ENCODE measurements around the gene LRRC66.

LRRC66 gene

DNA sequence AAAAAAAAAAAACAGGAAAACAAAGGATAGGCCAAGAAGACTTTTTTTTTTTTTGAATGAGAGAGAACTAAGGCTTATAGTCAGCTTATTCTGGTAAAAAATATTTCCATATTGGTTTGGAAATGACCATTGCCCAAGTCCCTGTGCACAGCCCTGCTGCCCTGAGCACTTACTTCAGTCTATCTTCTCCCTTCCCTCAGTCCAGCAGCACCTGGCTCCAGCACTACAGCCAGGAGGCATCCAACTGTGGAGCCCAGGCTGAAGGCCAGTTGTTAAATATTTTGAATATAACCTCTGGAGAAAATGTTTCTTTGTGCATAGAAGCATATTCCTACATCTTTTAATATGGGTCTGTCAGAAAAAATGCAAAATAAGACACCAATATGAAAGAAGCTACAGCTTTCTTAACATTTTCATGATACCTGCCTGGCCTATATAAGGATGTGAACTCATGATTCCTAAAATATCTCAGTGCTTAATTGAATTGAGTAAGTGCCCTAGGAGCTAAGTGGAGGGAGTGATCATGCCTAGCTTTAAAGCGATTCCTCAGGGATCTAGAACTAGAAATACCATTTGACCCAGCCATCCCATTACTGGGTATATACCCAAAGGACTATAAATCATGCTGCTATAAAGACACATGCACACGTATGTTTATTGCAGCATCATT lies 14.4 kb downstream of the LRRC66 start:
- Histone ChIP-seq H3K4me3 (IDR thresholded peaks at IDR 0.05; ENCODE audit: insufficient read depth, low read depth, low read length) (no peak overlapping the region), H3K27me3 (ENCODE audit: insufficient read depth, low read depth) (no peaks in the 10 kb centered on the region), H3K9ac (no peak overlapping the region), H4K20me1 (ENCODE audit: insufficient read depth) (no peaks in the 10 kb centered on the region), H2AFZ (ENCODE audit: low read depth) (no peak overlapping the region), H3K4me1 (ENCODE audit: low read depth, poor library complexity, severe bottlenecking) (no peaks in the 10 kb centered on the region), H3K36me3 (ENCODE audit: insufficient read depth) (no peaks in the 10 kb centered on the region), H3K27ac (no peak overlapping the region), H3K4me2 (no peak overlapping the region), H3K79me2 (ENCODE audit: insufficient read depth, low read depth) (no peaks in the 10 kb centered on the region)
- TF ChIP-seq, protein P1, sequence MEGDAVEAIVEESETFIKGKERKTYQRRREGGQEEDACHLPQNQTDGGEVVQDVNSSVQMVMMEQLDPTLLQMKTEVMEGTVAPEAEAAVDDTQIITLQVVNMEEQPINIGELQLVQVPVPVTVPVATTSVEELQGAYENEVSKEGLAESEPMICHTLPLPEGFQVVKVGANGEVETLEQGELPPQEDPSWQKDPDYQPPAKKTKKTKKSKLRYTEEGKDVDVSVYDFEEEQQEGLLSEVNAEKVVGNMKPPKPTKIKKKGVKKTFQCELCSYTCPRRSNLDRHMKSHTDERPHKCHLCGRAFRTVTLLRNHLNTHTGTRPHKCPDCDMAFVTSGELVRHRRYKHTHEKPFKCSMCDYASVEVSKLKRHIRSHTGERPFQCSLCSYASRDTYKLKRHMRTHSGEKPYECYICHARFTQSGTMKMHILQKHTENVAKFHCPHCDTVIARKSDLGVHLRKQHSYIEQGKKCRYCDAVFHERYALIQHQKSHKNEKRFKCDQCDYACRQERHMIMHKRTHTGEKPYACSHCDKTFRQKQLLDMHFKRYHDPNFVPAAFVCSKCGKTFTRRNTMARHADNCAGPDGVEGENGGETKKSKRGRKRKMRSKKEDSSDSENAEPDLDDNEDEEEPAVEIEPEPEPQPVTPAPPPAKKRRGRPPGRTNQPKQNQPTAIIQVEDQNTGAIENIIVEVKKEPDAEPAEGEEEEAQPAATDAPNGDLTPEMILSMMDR (conservative IDR thresholded peaks at IDR 0.05; ENCODE audit: low read depth, low read length): no peak

DNA sequence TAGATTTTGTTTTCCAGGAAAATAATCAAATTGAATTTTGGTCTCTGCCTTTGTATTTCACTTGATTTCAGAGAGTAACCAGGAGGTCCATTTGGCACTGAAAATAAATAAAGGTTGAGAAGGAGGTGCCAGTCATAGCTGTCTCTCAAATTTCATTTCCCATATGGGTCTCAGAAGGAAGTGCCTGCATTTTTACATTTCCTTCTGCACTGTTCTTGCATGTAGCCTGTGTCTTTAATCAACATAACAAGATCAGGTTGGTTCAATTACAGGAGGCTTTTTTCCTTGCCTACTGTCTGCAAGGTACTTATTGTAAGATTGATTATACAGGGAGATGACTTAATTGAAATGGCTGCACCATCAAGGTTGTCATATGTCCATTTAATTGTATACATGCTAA lies 15.7 kb downstream of the LRRC66 start:
- H3K27me3 ChIP-seq (ENCODE audit: insufficient read depth, low read depth): no peaks in the 10 kb centered on the region
- H3K27ac ChIP-seq: no peak overlapping the region
- no peaks in the 10 kb centered on the region for H3K36me3 ChIP-seq (ENCODE audit: insufficient read depth)
- H3K4me1 ChIP-seq (ENCODE audit: low read depth, poor library complexity, severe bottlenecking): no peaks in the 10 kb centered on the region
- H3K9ac ChIP-seq: no peak overlapping the region
- H3K4me2 ChIP-seq: no peak overlapping the region
- TF ChIP-seq, protein P1 (conservative IDR thresholded peaks at IDR 0.05; ENCODE audit: low read depth, low read length): no peak
- H3K79me2 ChIP-seq (ENCODE audit: insufficient read depth, low read depth): no peaks in the 10 kb centered on the region
- no peaks in the 10 kb centered on the region for H4K20me1 ChIP-seq (ENCODE audit: insufficient read depth)
- H2AFZ ChIP-seq (ENCODE audit: low read depth): no peak overlapping the region
- H3K4me3 ChIP-seq (IDR thresholded peaks at IDR 0.05; ENCODE audit: insufficient read depth, low read depth, low read length): no peak overlapping the region

DNA sequence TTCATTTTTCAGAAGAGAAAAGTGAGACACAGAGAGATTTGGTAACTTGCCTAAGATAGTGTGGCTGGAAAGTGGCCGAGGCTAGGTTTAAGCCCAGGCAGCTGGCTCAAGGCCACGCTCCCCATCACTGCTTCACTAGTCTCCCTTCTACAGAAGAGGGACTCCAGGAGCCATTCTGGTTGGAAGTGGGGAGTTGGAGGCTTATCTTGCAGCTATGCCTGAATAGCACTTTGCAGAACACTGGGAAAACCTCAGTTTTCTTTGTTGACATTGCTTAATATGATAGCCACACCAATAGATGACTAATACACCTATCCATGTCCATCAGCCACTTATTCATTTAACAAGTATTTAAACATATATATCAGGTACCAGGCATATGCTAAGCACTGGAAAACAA lies 18.5 kb downstream of the LRRC66 start:
- H3K4me2 ChIP-seq: no peak overlapping the region
- no peaks in the 10 kb centered on the region for H3K36me3 ChIP-seq (ENCODE audit: insufficient read depth)
- H3K27ac ChIP-seq: no peak overlapping the region
- no peaks in the 10 kb centered on the region for H3K4me1 ChIP-seq (ENCODE audit: low read depth, poor library complexity, severe bottlenecking)
- H3K79me2 ChIP-seq (ENCODE audit: insufficient read depth, low read depth): no peaks in the 10 kb centered on the region
- H3K4me3 ChIP-seq (IDR thresholded peaks at IDR 0.05; ENCODE audit: insufficient read depth, low read depth, low read length): no peak overlapping the region
- no peaks in the 10 kb centered on the region for H4K20me1 ChIP-seq (ENCODE audit: insufficient read depth)
- no peak overlapping the region for H3K9ac ChIP-seq
- no peak overlapping the region for H2AFZ ChIP-seq (ENCODE audit: low read depth)
- H3K27me3 ChIP-seq (ENCODE audit: insufficient read depth, low read depth): no peaks in the 10 kb centered on the region
- TF ChIP-seq, protein P1 (conservative IDR thresholded peaks at IDR 0.05; ENCODE audit: low read depth, low read length): no peak

DNA sequence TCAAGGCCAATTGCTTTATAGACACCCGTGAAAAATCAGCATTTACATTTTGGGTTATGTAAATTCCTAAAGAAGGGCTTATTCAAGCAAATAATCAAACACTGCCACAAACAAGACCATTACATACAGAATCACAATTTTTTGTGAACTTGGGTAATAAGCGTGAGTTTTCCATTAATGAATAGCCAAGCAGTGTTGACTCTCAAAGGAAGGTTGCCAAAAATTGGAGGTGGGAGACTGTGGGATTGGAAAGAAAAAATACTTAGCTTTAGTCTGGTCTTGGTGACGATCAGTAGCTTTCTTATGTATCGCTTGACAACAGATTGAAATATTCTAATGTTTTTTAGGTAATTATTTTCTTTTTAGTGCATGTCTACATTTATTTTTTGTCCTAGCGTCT lies 20.9 kb downstream of the LRRC66 start:
- Histone ChIP-seq H3K4me1 (ENCODE audit: low read depth, poor library complexity, severe bottlenecking) (no peaks in the 10 kb centered on the region), H2AFZ (ENCODE audit: low read depth) (no peak overlapping the region), H3K27me3 (ENCODE audit: insufficient read depth, low read depth) (no peaks in the 10 kb centered on the region), H3K79me2 (ENCODE audit: insufficient read depth, low read depth) (no peaks in the 10 kb centered on the region), H4K20me1 (ENCODE audit: insufficient read depth) (no peaks in the 10 kb centered on the region), H3K4me3 (IDR thresholded peaks at IDR 0.05; ENCODE audit: insufficient read depth, low read depth, low read length) (no peak overlapping the region), H3K4me2 (no peak overlapping the region), H3K27ac (no peak overlapping the region), H3K36me3 (ENCODE audit: insufficient read depth) (no peaks in the 10 kb centered on the region), H3K9ac (no peak overlapping the region)
- TF ChIP-seq, protein P1 (conservative IDR thresholded peaks at IDR 0.05; ENCODE audit: low read depth, low read length): no peak
